ENCODE results near the gene STYXL2.

The STYXL2 gene

GRCh38 chr1:167115655-167116054 lies 21.8 kb downstream of the STYXL2 start:
- Histone ChIP-seq H3K9me2 (ENCODE audit: low read depth, low read length) (no peaks in the 10 kb centered on the region), H3F3A (ENCODE audit: insufficient read depth, low read length) (no peaks in the 10 kb centered on the region), H2AFZ (ENCODE audit: low read length) (no peak overlapping the region), H3K27me3 (ENCODE audit: insufficient read depth, low read length) (no peaks in the 10 kb centered on the region; the same call in 1 of the 2 replicates), H3K79me2 (ENCODE audit: insufficient read depth, low read length) (no peaks in the 10 kb centered on the region), H3K9ac (ENCODE audit: low read length) (no peak overlapping the region), H3K36me3 (ENCODE audit: insufficient read depth, low read length) (no peaks in the 10 kb centered on the region), H3K4me3 (ENCODE audit: low read depth, low read length, poor library complexity, severe bottlenecking) (no peak overlapping the region), H3K4me2 (ENCODE audit: low read length) (no peak overlapping the region), H3K9me3 (ENCODE audit: low read length) (no peaks in the 10 kb centered on the region), H3K4me1 (ENCODE audit: insufficient read depth, low read length, severe bottlenecking) (no peaks in the 10 kb centered on the region), H4K20me1 (ENCODE audit: insufficient read depth, low read length) (no peaks in the 10 kb centered on the region), H3K27ac (ENCODE audit: low read depth, low read length, poor library complexity, severe bottlenecking) (no peak overlapping the region)
- TF ChIP-seq CTCF (IDR thresholded peaks at IDR 0.05; ENCODE audit: low read length) (no peak), EZH2 (IDR thresholded peaks at IDR 0.05; ENCODE audit: borderline replicate concordance, low read length) (no peak)

GRCh38 chr1:167116174-167116573 lies 22.3 kb downstream of the STYXL2 start:
- Histone ChIP-seq H3K4me1 (ENCODE audit: insufficient read depth, low read length, severe bottlenecking) (no peaks in the 10 kb centered on the region), H3K27me3 (ENCODE audit: insufficient read depth, low read length) (no peaks in the 10 kb centered on the region; the same call in 1 of the 2 replicates), H4K20me1 (ENCODE audit: insufficient read depth, low read length) (no peaks in the 10 kb centered on the region), H3K4me3 (ENCODE audit: low read depth, low read length, poor library complexity, severe bottlenecking) (no peak overlapping the region), H3K79me2 (ENCODE audit: insufficient read depth, low read length) (no peaks in the 10 kb centered on the region), H3K27ac (ENCODE audit: low read depth, low read length, poor library complexity, severe bottlenecking) (no peak overlapping the region), H3F3A (ENCODE audit: insufficient read depth, low read length) (no peaks in the 10 kb centered on the region), H3K9me2 (ENCODE audit: low read depth, low read length) (no peaks in the 10 kb centered on the region), H3K9me3 (ENCODE audit: low read length) (no peaks in the 10 kb centered on the region), H3K4me2 (ENCODE audit: low read length) (no peak overlapping the region), H3K9ac (ENCODE audit: low read length) (no peak overlapping the region), H2AFZ (ENCODE audit: low read length) (no peak overlapping the region), H3K36me3 (ENCODE audit: insufficient read depth, low read length) (no peaks in the 10 kb centered on the region)
- TF ChIP-seq EZH2 (IDR thresholded peaks at IDR 0.05; ENCODE audit: borderline replicate concordance, low read length) (no peak), CTCF (IDR thresholded peaks at IDR 0.05; ENCODE audit: low read length) (no peak)

GRCh38 chr1:167117225-167117624 lies 23.4 kb downstream of the STYXL2 start:
- H3K4me1 ChIP-seq (ENCODE audit: insufficient read depth, low read length, severe bottlenecking), result no peaks in the 10 kb centered on the region

More at GRCh38 chr1:167117225-167117624, 23.4 kb downstream of the STYXL2 start:
- Histone ChIP-seq H3F3A (ENCODE audit: insufficient read depth, low read length) (no peaks in the 10 kb centered on the region), H3K9me3 (ENCODE audit: low read length) (no peaks in the 10 kb centered on the region), H3K4me3 (ENCODE audit: low read depth, low read length, poor library complexity, severe bottlenecking) (no peak overlapping the region), H3K36me3 (ENCODE audit: insufficient read depth, low read length) (no peaks in the 10 kb centered on the region), H2AFZ (ENCODE audit: low read length) (no peak overlapping the region), H3K9me2 (ENCODE audit: low read depth, low read length) (no peaks in the 10 kb centered on the region), H3K9ac (ENCODE audit: low read length) (no peak overlapping the region), H3K4me2 (ENCODE audit: low read length) (no peak overlapping the region), H4K20me1 (ENCODE audit: insufficient read depth, low read length) (no peaks in the 10 kb centered on the region), H3K27me3 (ENCODE audit: insufficient read depth, low read length) (no peaks in the 10 kb centered on the region; the same call in 1 of the 2 replicates), H3K79me2 (ENCODE audit: insufficient read depth, low read length) (no peaks in the 10 kb centered on the region), H3K27ac (ENCODE audit: low read depth, low read length, poor library complexity, severe bottlenecking) (no peak overlapping the region)
- no peak for TF ChIP-seq EZH2 (IDR thresholded peaks at IDR 0.05; ENCODE audit: borderline replicate concordance, low read length)
- no peak for TF ChIP-seq CTCF (IDR thresholded peaks at IDR 0.05; ENCODE audit: low read length)

Measured in OCI-LY1 (cell line).